ENCODE results near the gene TENT4A.

The TENT4A gene

DNA sequence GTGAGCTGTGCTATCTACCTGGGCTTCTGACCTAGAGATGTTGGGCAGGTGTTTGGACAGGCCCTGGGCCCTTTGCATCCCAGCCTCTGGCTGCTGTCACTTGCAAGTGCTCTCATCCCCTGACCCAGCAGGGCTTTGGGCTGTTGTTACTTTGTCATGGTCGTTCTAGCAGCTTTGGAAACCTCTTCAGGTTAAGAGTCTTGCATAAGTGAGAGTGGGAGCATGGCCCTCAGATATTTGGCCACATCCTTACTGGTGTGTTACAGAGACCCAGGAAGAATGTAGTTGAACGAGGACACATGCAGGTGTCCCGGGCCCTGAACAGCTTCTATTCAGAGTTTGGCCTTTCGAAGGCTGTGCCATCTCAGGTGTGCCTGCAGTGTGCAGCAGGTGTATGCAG is 4.5 kb downstream of the TENT4A start:
- Histone ChIP-seq H3K4me1 (peaks cover 25% of the 10 kb centered on the region), H3K9ac (no peak overlapping the region), H3K4me3 (ENCODE audit: low read depth, low read length) (no peak overlapping the region), H3K9me3 (ENCODE audit: control insufficient read depth, low read length) (no peaks in the 10 kb centered on the region), H3K79me2 (peaks cover 66% of the 10 kb centered on the region), H3K27ac (no peak overlapping the region), H3K36me3 (ENCODE audit: control insufficient read depth, insufficient read depth, low read length) (no peaks in the 10 kb centered on the region), H3K4me2 (ENCODE audit: low read length) (no peak overlapping the region), H2AFZ (no peak overlapping the region), H3K27me3 (ENCODE audit: control insufficient read depth, insufficient read depth, low read length) (no peaks in the 10 kb centered on the region)
- TF ChIP-seq, protein P1, sequence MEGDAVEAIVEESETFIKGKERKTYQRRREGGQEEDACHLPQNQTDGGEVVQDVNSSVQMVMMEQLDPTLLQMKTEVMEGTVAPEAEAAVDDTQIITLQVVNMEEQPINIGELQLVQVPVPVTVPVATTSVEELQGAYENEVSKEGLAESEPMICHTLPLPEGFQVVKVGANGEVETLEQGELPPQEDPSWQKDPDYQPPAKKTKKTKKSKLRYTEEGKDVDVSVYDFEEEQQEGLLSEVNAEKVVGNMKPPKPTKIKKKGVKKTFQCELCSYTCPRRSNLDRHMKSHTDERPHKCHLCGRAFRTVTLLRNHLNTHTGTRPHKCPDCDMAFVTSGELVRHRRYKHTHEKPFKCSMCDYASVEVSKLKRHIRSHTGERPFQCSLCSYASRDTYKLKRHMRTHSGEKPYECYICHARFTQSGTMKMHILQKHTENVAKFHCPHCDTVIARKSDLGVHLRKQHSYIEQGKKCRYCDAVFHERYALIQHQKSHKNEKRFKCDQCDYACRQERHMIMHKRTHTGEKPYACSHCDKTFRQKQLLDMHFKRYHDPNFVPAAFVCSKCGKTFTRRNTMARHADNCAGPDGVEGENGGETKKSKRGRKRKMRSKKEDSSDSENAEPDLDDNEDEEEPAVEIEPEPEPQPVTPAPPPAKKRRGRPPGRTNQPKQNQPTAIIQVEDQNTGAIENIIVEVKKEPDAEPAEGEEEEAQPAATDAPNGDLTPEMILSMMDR (IDR thresholded peaks at IDR 0.05): no peak

DNA sequence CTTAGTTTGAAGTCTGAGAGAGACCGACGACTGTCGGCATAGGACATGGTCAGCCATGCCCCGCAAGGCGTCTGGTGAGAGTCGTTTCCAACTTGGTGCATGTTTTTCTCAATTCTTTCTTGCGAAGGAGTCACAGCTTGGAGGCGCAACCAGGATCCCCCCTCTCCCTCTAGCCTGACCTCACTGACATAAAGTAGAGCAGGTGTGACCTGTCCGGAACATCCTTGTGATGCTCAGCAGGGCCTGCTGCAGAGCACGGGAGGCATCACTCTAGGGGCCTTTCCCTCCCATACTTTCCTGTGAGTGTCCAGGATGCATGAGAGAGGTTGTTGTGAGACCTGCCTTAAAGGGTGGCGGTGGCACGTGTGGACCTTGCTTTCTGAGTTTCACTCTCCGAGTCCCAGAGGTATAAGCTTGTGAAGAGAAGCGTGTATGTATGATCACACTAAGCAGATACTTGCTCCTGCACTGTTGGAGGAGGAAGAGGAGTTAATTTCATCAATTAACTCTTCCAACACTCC is 5.0 kb downstream of the TENT4A start:
- TF ChIP-seq, protein P1 (IDR thresholded peaks at IDR 0.05): no peak
- H3K4me2 ChIP-seq (ENCODE audit: low read length): no peak overlapping the region
- H2AFZ ChIP-seq: no peak overlapping the region
- no peaks in the 10 kb centered on the region for H3K9me3 ChIP-seq (ENCODE audit: control insufficient read depth, low read length)
- H3K36me3 ChIP-seq (ENCODE audit: control insufficient read depth, insufficient read depth, low read length): no peaks in the 10 kb centered on the region
- no peak overlapping the region for H3K9ac ChIP-seq
- no peak overlapping the region for H3K27ac ChIP-seq
- no peak overlapping the region for H3K4me3 ChIP-seq (ENCODE audit: low read depth, low read length)
- no peaks in the 10 kb centered on the region for H3K27me3 ChIP-seq (ENCODE audit: control insufficient read depth, insufficient read depth, low read length)
- peaks cover 25% of the 10 kb centered on the region for H3K4me1 ChIP-seq
- H3K79me2 ChIP-seq: peaks cover 68% of the 10 kb centered on the region

DNA sequence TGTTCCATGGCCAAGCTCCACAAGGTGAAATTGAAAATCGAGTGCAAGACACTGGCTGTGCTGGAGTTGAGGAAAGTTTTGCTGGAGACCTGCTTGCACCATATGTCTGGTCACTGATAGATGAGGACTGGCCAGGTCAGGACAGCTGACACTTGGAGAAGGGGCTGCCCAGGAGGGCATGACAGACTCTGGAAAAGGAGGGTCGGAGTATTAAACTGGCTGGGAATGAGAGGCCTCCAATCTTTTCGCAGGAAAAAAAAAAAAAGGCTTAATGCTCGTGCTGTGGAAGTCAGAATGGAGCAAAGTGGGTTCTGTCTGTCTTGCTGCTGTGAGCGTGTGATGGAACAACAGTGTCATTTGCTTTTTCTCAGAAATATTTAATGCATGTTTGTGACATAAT is 5.5 kb downstream of the TENT4A start:
- Histone ChIP-seq H3K27me3 (ENCODE audit: control insufficient read depth, insufficient read depth, low read length) (no peaks in the 10 kb centered on the region), H2AFZ (no peak overlapping the region), H3K4me3 (ENCODE audit: low read depth, low read length) (no peak overlapping the region), H3K4me2 (ENCODE audit: low read length) (no peak overlapping the region), H3K9me3 (ENCODE audit: control insufficient read depth, low read length) (no peaks in the 10 kb centered on the region), H3K9ac (no peak overlapping the region), H3K27ac (no peak overlapping the region), H3K36me3 (ENCODE audit: control insufficient read depth, insufficient read depth, low read length) (no peaks in the 10 kb centered on the region), H3K4me1 (peaks cover 25% of the 10 kb centered on the region), H3K79me2 (peaks cover 72% of the 10 kb centered on the region)
- TF ChIP-seq, protein P1 (IDR thresholded peaks at IDR 0.05): no peak

DNA sequence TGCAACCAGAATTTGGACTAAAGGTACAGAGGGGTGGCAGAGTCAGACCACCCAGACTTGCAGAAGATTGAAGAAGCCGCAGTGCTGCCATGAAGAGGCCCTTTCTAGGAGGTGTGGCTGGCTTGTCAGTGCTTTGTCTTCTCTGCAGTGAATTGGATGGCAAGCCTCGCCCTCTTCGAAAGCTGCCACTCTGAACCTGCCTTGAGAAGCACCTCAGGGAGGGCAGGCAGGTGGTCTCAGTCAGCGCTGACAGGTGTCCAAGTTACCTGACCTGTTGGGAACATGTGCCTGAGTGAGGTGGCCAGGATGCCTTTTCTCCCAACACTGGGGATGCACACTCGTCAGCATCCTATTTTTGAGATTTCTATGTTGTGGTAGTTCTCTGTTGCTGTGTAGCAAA is 6.2 kb downstream of the TENT4A start:
- Histone ChIP-seq H3K27ac (no peak overlapping the region), H2AFZ (no peak overlapping the region), H3K27me3 (ENCODE audit: control insufficient read depth, insufficient read depth, low read length) (no peaks in the 10 kb centered on the region), H3K4me3 (ENCODE audit: low read depth, low read length) (no peak overlapping the region), H3K9me3 (ENCODE audit: control insufficient read depth, low read length) (no peaks in the 10 kb centered on the region), H3K4me1 (peaks cover 25% of the 10 kb centered on the region), H3K36me3 (ENCODE audit: control insufficient read depth, insufficient read depth, low read length) (no peaks in the 10 kb centered on the region), H3K79me2 (peaks cover 79% of the 10 kb centered on the region), H3K9ac (no peak overlapping the region), H3K4me2 (ENCODE audit: low read length) (no peak overlapping the region)
- TF ChIP-seq, protein P1 (IDR thresholded peaks at IDR 0.05): no peak

DNA sequence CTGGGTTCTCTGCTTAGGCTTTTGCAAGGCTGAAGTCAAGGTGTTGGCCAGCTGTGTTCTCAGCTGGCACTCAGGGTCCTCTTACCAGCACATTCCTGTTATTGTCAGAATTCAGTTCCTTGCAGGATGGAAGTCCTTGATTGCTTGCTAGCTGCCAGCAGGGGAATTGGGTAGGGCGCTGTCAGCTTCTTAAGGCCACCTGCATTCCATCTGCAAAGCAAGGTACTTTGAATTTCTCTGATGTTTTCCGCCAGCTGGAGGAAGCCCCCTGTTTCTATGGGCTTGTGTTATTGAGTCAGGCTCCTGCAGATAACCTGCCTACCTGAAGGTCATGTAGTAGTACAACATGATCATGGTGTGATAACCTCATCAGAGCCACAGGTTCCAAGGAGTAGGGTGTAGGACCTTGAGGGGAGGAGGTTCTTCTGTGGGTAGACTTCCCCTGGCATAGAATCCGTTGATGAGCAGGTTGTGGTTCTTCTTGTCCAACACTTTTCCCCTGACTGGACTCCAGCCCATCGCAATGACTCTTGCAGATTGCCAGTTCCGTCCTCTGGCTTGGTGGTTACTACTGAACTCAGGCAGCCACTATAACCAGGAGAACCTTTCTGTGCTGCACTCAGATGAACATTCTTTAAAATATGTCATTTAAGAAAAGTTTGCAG is 6.8 kb downstream of the TENT4A start:
- Histone ChIP-seq H3K9ac (no peak overlapping the region), H3K4me1 (peaks cover 25% of the 10 kb centered on the region), H3K27ac (no peak overlapping the region)

More for the DNA sequence above, 6.8 kb downstream of the TENT4A start:
- TF ChIP-seq, protein P1 (IDR thresholded peaks at IDR 0.05): no peak
- Histone ChIP-seq H3K36me3 (ENCODE audit: control insufficient read depth, insufficient read depth, low read length) (no peaks in the 10 kb centered on the region), H3K27me3 (ENCODE audit: control insufficient read depth, insufficient read depth, low read length) (no peaks in the 10 kb centered on the region), H3K4me3 (ENCODE audit: low read depth, low read length) (no peak overlapping the region), H3K79me2 (peaks cover 81% of the 10 kb centered on the region), H3K9me3 (ENCODE audit: control insufficient read depth, low read length) (no peaks in the 10 kb centered on the region), H2AFZ (no peak overlapping the region), H3K4me2 (ENCODE audit: low read length) (no peak overlapping the region)

Measured in parathyroid adenoma (tissue), 2 donors.